Activated CD4-positive, alpha-beta memory T cell treated with anti-CD3 and anti-CD28 coated beads, Interleukin-2, amount 10 ng/mL, durations not matched to agents 7 days and 5 days (primary cell): Measurements from ENCODE around the gene CHAC2. TPM values are rescaled to one million over a fixed set of nuclear protein-coding genes. Genes with fewer than 3 reads are reported as not detected.
"Not testable (repeated sequence)": the region's sequence is repeated elsewhere in the genome, so short reads cannot be mapped to it uniquely, and the experiment has no call there.

Experiments
- CTCF ChIA-PET: fragments of 350-600 bp; sonication (Branson Sonifier 250); formaldehyde crosslinking; loops from one replicate; lab custom pipeline; 2021; ENCODE audit warnings: antibody characterized with exemption, inconsistent platforms; lab: Charles Lee
- POLR2A ChIA-PET: fragments of 350-600 bp; sonication (Branson Sonifier 250); formaldehyde crosslinking; loops from one replicate; lab custom pipeline; 2021; ENCODE audit warnings: antibody characterized with exemption; lab: Charles Lee
- DNase-seq: peaks from one replicate; pipeline ENCODE4 v3.0.0-alpha.2; 2020
- H3K27ac Mint-ChIP-seq: one replicate; pipeline ENCODE4 v1.8.0; 2021; ENCODE audit warnings: mild to moderate bottlenecking, mixed read lengths
- H3K27me3 Mint-ChIP-seq: one replicate; pipeline ENCODE4 v1.8.0; 2021; ENCODE audit warnings: mixed read lengths
- H3K36me3 Mint-ChIP-seq: one replicate; pipeline ENCODE4 v1.8.0; 2021; ENCODE audit warnings: low read depth, mixed read lengths
- H3K4me1 Mint-ChIP-seq: one replicate; pipeline ENCODE4 v1.8.0; 2021; ENCODE audit warnings: mixed read lengths
- H3K4me3 Mint-ChIP-seq: one replicate; pipeline ENCODE4 v1.8.0; 2021; ENCODE audit warnings: mild to moderate bottlenecking, mixed read lengths
- H3K9me3 Mint-ChIP-seq: one replicate; pipeline ENCODE4 v1.8.0; 2021; ENCODE audit warnings: mixed read lengths
- total RNA-seq, 2 experiments: library from RNA; stranded (reverse); gene quantifications; one replicate each; pipeline ENCODE4 v1.2.3, GENCODE V29; 2021

Gene CHAC2
- total RNA-seq, 2 experiments from 2014 or later, result 9.1 to 10.3 TPM

- Mint-ChIP-seq H3K36me3 (peaks cover 25% of the 10 kb centered on the region), H3K27me3 (no peaks in the 10 kb centered on the region), H3K4me1 (no peaks in the 10 kb centered on the region), H3K9me3 (no peaks in the 10 kb centered on the region), H3K27ac (no peak overlapping the region), H3K4me3 (no peak overlapping the region)
- ChIA-PET POLR2A (no interaction called here), CTCF (interaction anchor here (0.6 kb wide), 2 partner anchors 48 to 310 kb away, joined by 3 to 4 read pairs; no protein-coding TSS in a partner anchor)
- DNase-seq, result no peak
Measured at GRCh38 chr2:53818854-53819435, 51.3 kb downstream of the CHAC2 start.

GRCh38 chr2:53819634-53820033 lies 52.0 kb downstream of the CHAC2 start:
- CTCF ChIA-PET, result interaction anchor here (0.6 kb wide), 1 partner anchor 310 kb away, joined by 3 read pairs; no protein-coding TSS in a partner anchor
- no peak overlapping the region for H3K4me3 Mint-ChIP-seq

GRCh38 chr2:53820048-53820447 lies 52.4 kb downstream of the CHAC2 start:
- no peaks in the 10 kb centered on the region for H3K9me3 Mint-ChIP-seq
- ChIA-PET CTCF (no interaction called here), POLR2A (no interaction called here)

More at GRCh38 chr2:53819634-53820033, 52.0 kb downstream of the CHAC2 start:
- Mint-ChIP-seq H3K36me3 (peaks cover 25% of the 10 kb centered on the region), H3K4me1 (no peaks in the 10 kb centered on the region), H3K9me3 (no peaks in the 10 kb centered on the region), H3K27ac (no peak overlapping the region), H3K27me3 (no peaks in the 10 kb centered on the region)
- DNase-seq, result no peak
- POLR2A ChIA-PET, result no interaction called here

DNA sequence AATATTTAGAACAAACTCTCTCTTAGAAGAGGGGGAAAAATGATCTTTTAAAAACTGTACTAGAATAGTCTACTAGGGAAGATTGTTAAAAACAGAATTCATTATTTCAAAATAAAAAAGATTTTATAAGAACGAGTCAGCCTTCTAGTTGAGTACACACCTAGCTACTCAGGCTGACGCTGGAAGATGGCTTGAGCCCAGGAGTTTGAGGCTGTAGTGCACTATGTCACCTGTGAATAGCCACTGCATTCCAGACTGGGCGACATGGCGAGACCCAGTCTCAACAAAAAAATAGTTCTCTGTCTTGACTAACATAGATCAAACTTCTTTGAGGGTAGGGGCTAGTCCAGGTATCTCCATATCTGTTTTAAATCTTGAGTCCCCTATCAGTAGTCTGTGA lies 53.1 kb downstream of the CHAC2 start:
- ChIA-PET POLR2A (no interaction called here), CTCF (no interaction called here)
- Mint-ChIP-seq H3K9me3 (no peaks in the 10 kb centered on the region), H3K4me3 (no peak overlapping the region), H3K4me1 (no peaks in the 10 kb centered on the region), H3K27me3 (no peaks in the 10 kb centered on the region), H3K27ac (no peak overlapping the region), H3K36me3 (peaks cover 19% of the 10 kb centered on the region)
- DNase-seq, result no peak

More at GRCh38 chr2:53820048-53820447, 52.4 kb downstream of the CHAC2 start:
- DNase-seq, result no peak
- H3K36me3 Mint-ChIP-seq, result peaks cover 25% of the 10 kb centered on the region
- no peak overlapping the region for H3K4me3 Mint-ChIP-seq
- no peak overlapping the region for H3K27ac Mint-ChIP-seq
- H3K4me1 Mint-ChIP-seq, result no peaks in the 10 kb centered on the region
- no peaks in the 10 kb centered on the region for H3K27me3 Mint-ChIP-seq

DNA sequence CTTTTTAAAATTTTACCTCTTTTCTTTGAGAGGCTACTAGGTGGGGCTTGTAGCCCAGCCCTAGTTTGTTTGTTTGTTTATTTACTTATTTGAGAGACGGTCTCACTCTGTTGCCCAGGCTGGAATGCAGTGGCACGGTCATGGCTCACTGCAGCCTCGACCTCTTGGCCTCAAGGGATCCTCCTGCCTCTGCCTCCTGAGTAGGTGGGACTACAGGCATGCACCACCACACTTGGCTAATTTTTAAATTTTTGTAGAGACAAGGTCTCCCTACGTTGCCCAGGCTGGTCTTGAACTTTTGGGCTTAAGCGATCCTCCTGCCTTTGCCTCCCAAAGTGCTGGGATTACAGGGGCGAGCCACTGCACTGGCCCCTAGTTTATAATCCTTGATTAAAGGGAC lies 54.2 kb downstream of the CHAC2 start:
- Mint-ChIP-seq H3K4me1 (no peaks in the 10 kb centered on the region), H3K4me3 (no peak overlapping the region), H3K27me3 (no peaks in the 10 kb centered on the region), H3K27ac (no peak overlapping the region), H3K36me3 (peaks cover 12% of the 10 kb centered on the region), H3K9me3 (no peaks in the 10 kb centered on the region)
- DNase-seq, result no peak
- ChIA-PET CTCF (no interaction called here), POLR2A (no interaction called here)

GRCh38 chr2:53823639-53824038 lies 56.0 kb downstream of the CHAC2 start:
- DNase-seq, result peak; percentile 21
- H3K9me3 Mint-ChIP-seq, H3K27me3 Mint-ChIP-seq, H3K36me3 Mint-ChIP-seq, H3K4me1 Mint-ChIP-seq, H3K27ac Mint-ChIP-seq, H3K4me3 Mint-ChIP-seq, POLR2A ChIA-PET: not testable (repeated sequence)
- CTCF ChIA-PET, result interaction anchor here (0.7 kb wide), 1 partner anchor 52 kb away, joined by 4 read pairs; no protein-coding TSS in a partner anchor

Other genes starting within 250 kb of the CHAC2 start
- gene ASB3, start 19.1 kb downstream of the CHAC2 start, total RNA-seq, result 10 to 100 TPM; 27.6 to 29.5 TPM
- 10 to 100 TPM; 32.6 to 33.3 TPM for gene ERLEC1, start 19.2 kb downstream of the CHAC2 start, total RNA-seq
- gene GPR75, start 92.2 kb downstream of the CHAC2 start, total RNA-seq, result 1 to 10 TPM; 1.4 to 1.7 TPM
- 10 to 100 TPM; 47.4 to 47.8 TPM for gene PSME4, start 203.2 kb downstream of the CHAC2 start, total RNA-seq